Breast epithelium (tissue), 4 donors: ENCODE measurements around the gene MYOD1. TPM values are rescaled to one million over a fixed set of nuclear protein-coding genes. Genes with fewer than 3 reads are reported as not detected.

Experiments used
- DNase-seq, 2 donors: peaks; one replicate each; pipeline ENCODE4 v3.0.0-alpha.2; 2019; ENCODE audit warnings: low spot score in 2 of 2
- H3K27ac ChIP-seq, 2 donors: fragments of 200-600 bp; sonication (generic) in 1 of 2; one replicate each; pipeline ENCODE4 v1.5.1; 2016 to 2019; ENCODE audit warnings: mild to moderate bottlenecking in 1 of 2
- H3K27me3 ChIP-seq, 2 donors: fragments of 200-600 bp; sonication (generic) in 1 of 2; one replicate each; pipeline versions ENCODE4 v1.5.1 to v1.6.0; 2017 to 2019; ENCODE audit warnings: control low read depth in 1 of 2, mild to moderate bottlenecking in 1 of 2
- H3K36me3 ChIP-seq: fragments of 200-600 bp; one replicate; pipeline ENCODE4 v1.5.1; 2019
- H3K4me1 ChIP-seq, 2 donors: fragments of 200-600 bp; sonication (generic); one replicate each; pipeline ENCODE4 v1.5.1; 2016 to 2019; ENCODE audit warnings: control low read depth in 1 of 2
- H3K4me3 ChIP-seq, 3 donors: fragments of 200-600 bp; sonication (generic); 1 replicate in 2 of 3; 2 replicates in 1 of 3; pipeline ENCODE4 v1.5.1; 2016 to 2019; ENCODE audit warnings: mild to moderate bottlenecking in 3 of 3, moderate library complexity in 2 of 3
- H3K9me3 ChIP-seq, 2 donors: fragments of 200-600 bp; sonication (generic) in 1 of 2; one replicate each; pipeline ENCODE4 v1.5.1; 2016 to 2019; ENCODE audit warnings: control low read depth in 1 of 2
- CTCF ChIP-seq, 3 donors: fragments of 450-650 bp; IDR thresholded peaks; one replicate each; pipeline ENCODE4 v1.5.1; 2016 to 2017; ENCODE audit warnings: antibody characterized with exemption in 3 of 3, mild to moderate bottlenecking in 3 of 3, moderate library complexity in 3 of 3
- POLR2A ChIP-seq: fragments of 450-650 bp; IDR thresholded peaks from one replicate; pipeline ENCODE4 v1.6.1; 2016; ENCODE audit warnings: antibody characterized with exemption, mild to moderate bottlenecking, moderate library complexity
- POLR2AphosphoS5 ChIP-seq, 3 donors: sonication (generic); formaldehyde crosslinking; IDR thresholded peaks; one replicate each; pipeline ENCODE4 v1.6.1; 2017; ENCODE audit warnings: antibody characterized with exemption in 3 of 3
- intact Hi-C: fragments of 100-400 bp; cut with DNase I; formaldehyde crosslinking; loops from one replicate; pipeline ENCODE4 v1.15.1; 2023; ENCODE audit warnings: low total_unique reads
- total RNA-seq, 3 donors: library from RNA; depleted of rRNA; stranded (reverse); fragments of >200 nt; gene quantifications; one replicate each; pipeline ENCODE4 v1.1.0, GENCODE V29; 2016

The MYOD1 gene
- total RNA-seq, 3 donors from 2014 or later, result not detected

- intact Hi-C loops, result no loop called here
- H3K4me1 ChIP-seq, result no peaks in the 10 kb centered on the region
- no peak overlapping the region for H3K4me3 ChIP-seq
- TF ChIP-seq CTCF (IDR thresholded peaks at IDR 0.05), result no peak
- no peak for TF ChIP-seq POLR2A
- no peak for TF ChIP-seq POLR2AphosphoS5 (IDR thresholded peaks at IDR 0.05)
- peaks cover 4 to 39% of the 10 kb centered on the region in 2 donors for H3K27me3 ChIP-seq
- DNase-seq, result no peak
- H3K36me3 ChIP-seq, result no peaks in the 10 kb centered on the region
- no peak overlapping the region for H3K27ac ChIP-seq
- no peaks in the 10 kb centered on the region for H3K9me3 ChIP-seq
Observed at GRCh38 chr11:17692931-17693330, 26.4 kb upstream of the MYOD1 start.

GRCh38 chr11:17693531-17693930 lies 25.8 kb upstream of the MYOD1 start:
- Histone ChIP-seq H3K4me3 (no peak overlapping the region), H3K36me3 (no peaks in the 10 kb centered on the region), H3K4me1 (no peaks in the 10 kb centered on the region), H3K27ac (no peak overlapping the region), H3K27me3 (peaks cover 4 to 39% of the 10 kb centered on the region in 2 donors), H3K9me3 (no peaks in the 10 kb centered on the region)
- TF ChIP-seq POLR2A, result no peak
- intact Hi-C loops, result no loop called here
- no peak for DNase-seq

DNA sequence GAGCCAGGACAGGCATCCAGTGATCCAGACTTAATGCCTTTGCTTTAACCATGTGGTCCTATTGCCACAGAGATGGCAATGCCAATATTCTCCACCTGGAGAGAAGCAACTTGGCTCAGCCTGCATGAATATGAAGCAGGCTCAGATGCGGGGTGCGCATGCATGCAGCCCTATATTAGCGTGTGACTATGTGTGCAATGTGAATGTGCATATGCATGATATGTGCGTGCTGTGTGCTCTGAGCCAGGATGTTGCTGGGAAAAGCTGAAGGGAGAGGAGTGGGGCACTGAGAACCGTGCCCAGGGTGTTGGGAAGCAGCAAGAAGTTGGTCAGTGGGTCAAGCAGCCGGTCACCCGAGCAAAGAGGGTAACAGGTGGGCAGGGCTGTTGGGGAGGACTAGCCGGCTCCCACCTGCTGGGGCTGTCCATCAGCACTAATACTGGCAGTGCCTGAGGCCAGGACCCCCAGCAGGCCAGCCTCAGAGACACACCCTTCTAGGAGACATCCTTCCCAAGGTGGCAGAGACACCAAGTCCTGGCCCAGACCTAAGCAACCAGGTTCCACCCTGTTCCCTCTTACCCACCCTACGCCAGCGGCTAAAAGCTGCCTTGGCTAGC lies 24.8 kb upstream of the MYOD1 start:
- Histone ChIP-seq H3K4me1 (no peaks in the 10 kb centered on the region), H3K27me3 (peaks cover 4 to 39% of the 10 kb centered on the region in 2 donors), H3K9me3 (no peaks in the 10 kb centered on the region), H3K36me3 (no peaks in the 10 kb centered on the region), H3K27ac (no peak overlapping the region), H3K4me3 (no peak overlapping the region)
- TF ChIP-seq POLR2A, result no peak
- TF ChIP-seq CTCF (IDR thresholded peaks at IDR 0.05), result no peak
- no peak for TF ChIP-seq POLR2AphosphoS5 (IDR thresholded peaks at IDR 0.05)
- intact Hi-C loops, result no loop called here
- no peak for DNase-seq

- Histone ChIP-seq H3K9me3 (no peaks in the 10 kb centered on the region), H3K36me3 (no peaks in the 10 kb centered on the region), H3K4me3 (no peak overlapping the region), H3K27me3 (peaks cover 4 to 39% of the 10 kb centered on the region in 2 donors), H3K27ac (no peak overlapping the region), H3K4me1 (no peaks in the 10 kb centered on the region)
- intact Hi-C loops, result no loop called here
- no peak for DNase-seq
- TF ChIP-seq POLR2AphosphoS5 (IDR thresholded peaks at IDR 0.05), result no peak
- no peak for TF ChIP-seq POLR2A
- no peak for TF ChIP-seq CTCF (IDR thresholded peaks at IDR 0.05)
Observed at GRCh38 chr11:17695454-17696441, 23.6 kb upstream of the MYOD1 start.

DNA sequence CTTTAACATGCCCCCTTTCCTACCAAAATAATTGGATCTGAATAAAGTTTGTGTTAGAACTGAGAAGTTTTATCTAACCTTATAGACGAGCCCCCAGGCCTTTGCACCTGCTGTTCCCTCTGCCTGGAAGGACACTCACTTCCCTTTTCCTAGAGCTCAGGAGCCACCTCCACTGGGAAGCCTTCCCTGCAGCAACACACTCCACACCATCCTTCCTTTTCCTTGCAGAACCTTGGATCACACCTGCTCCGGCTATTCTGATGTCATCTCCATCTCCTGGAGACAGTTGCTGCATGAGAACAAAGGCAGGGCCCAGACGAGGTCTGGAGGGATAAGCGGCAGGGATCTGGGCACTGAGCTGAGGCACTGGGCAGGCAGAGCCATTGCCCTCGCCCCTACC lies 22.6 kb upstream of the MYOD1 start:
- Histone ChIP-seq H3K27ac (no peak overlapping the region), H3K27me3 (peaks cover 4 to 39% of the 10 kb centered on the region in 2 donors), H3K9me3 (no peaks in the 10 kb centered on the region), H3K4me1 (no peaks in the 10 kb centered on the region), H3K4me3 (no peak overlapping the region), H3K36me3 (no peaks in the 10 kb centered on the region)
- DNase-seq, result no peak
- intact Hi-C loops, result no loop called here
- TF ChIP-seq POLR2AphosphoS5 (IDR thresholded peaks at IDR 0.05) (no peak), POLR2A (no peak), CTCF (IDR thresholded peaks at IDR 0.05) (no peak)
